GM18507 (cell line): ENCODE measurements around the gene AK9.
"Not testable (repeated sequence)": the region's sequence is repeated elsewhere in the genome, so short reads cannot be mapped to it uniquely, and the experiment has no call there.

ENCODE experiments used
- DNase-seq: peaks from one replicate; pipeline ENCODE4 v3.0.0; 2011; ENCODE audit warnings: low read depth; ENCODE audit not compliant: insufficient read length; ENCODE audit errors: extremely low spot score
- FAIRE-seq: peaks from 2 replicates; lab custom pipeline; 2011; peaks lifted over from hg19 to GRCh38; lab: Jason Lieb, UNC

AK9 gene

DNA sequence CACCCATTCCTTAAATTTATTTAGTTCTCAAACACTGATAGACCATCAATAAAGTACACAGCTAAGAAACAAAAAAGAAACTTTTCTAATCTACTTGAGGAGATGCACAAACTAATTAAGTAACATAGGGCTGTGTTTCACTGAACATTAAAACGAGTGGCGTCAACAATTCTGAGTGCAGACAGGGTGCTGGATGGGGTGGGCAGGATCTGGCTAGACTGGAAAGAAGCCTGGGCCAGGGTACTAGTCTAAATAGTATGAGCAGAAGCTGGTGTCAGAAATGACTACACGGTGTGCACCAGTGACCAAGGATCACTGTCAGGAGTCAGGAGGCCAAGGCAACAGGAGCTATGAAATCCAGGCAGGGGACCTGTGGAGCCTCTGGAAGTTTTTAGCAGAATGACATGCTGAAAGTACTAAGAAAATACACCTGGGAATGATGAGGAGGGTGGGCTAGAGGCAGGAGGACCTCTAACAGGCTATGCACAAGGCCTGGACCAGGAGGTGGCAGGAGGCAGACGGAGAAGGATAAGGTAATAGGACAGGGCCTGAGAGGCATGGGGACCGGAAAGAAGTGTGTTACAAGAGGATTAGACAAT lies 221.3 kb downstream of the AK9 start:
- DNase-seq (no peak), FAIRE-seq (no peak)

DNA sequence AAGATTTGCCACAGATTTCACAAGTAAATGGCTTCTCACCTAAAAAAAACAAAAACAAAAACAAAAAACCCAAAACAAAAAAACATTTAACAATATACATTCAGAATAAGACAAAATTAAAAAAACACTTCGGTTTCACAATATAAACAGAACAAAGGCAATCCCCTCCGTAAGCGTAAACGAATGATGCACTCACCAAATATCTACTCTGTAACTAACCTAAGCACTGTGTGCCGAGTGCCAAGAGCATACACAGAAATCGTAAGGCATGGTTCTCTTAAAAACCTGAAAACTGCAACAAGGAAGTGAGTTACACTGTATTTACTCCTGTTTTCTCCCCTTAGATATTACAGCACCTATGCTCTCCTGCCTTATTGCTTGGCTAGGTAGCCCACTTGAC lies 223.3 kb downstream of the AK9 start:
- FAIRE-seq (no peak), DNase-seq (no peak)

DNA sequence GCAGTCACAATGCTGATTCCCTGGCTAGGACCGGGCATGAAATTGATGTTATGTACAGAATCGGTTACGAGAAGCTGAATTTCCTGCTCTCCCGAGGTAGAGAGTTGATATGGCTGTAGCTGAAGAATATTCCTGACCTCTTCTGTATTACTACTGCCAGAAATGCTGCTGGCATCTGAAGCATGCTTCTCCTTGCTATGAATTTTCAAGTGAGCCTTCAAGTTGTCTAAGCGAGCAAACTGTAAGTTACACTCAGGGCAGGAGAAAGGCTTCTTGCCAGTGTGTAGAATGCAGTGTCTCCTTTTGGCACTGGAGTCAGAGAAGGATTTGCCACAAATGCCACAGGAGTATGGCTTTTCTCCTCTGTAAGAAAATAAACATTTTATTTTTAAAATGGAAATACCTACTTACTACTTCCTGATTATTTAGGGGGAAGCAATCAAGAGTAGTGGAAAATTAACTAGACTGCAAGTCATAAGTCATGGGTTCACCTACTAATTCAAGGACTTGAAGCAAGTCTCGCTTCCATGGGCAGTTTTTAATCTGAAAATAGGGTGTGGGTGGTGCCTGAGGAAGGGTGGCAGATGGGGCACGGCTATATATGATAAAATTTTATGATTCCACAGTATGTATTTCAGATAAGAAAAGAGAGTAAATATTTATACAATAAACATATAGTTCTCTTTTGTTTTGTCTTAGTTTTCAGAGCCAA lies 224.6 kb downstream of the AK9 start:
- DNase-seq (no peak), FAIRE-seq (no peak)

DNA sequence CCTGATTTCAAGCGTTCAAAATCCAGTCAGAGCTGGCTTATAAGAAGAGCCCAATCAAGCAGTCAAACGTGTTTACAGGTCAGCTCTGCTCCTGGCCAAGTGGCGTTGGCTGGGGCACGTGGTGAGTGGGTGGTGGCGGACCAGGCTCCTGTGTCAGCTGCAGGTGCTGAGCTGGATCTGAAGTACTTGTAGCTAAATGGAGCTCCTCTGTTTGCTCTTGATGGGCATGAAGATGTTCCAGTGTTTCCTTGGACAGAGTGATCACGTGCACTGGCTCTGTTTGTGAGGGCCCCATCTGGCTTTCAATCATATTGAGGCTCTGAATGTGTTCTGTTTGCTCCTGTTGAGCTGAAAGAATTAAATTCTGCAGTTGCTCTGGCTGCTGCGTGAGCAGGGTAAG lies 225.2 kb downstream of the AK9 start:
- DNase-seq (no peak), FAIRE-seq (no peak)

DNA sequence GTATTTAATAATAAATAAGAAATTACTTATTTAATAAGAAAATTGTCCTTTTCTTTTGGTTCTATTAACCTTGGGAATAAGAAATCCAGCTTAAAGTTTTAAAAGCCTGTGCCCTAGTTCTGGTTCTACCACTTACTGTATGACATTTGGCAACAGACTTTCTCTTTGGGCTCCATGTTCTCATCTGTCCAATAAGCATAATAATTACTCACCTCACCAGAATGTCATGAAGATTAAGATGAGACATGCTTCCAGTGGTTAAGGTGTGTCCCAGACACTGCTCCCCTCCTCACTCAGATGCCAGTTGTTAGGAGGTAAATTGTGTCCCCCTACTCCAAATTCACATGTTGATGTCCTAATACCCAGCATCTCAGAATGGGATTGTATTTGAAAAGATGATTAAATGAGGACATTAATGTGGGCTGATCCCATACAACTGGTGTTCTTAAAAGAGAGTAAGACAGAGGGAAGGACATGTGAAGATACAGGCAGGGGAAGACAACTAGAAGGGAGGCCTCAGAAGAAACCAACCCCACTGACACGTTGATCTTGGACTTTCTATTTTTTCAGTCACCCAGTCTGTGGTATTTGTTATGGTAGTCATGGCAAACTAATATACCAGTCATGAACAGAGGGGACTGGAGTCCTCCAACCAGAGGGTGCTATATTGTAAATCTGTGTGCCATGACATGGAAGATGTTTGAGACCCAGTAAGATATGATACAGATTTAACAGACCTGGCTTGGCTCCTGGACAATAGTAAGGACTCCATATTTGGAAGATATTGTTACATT lies 229.1 kb downstream of the AK9 start:
- no peak for DNase-seq
- FAIRE-seq, result no peak

DNA sequence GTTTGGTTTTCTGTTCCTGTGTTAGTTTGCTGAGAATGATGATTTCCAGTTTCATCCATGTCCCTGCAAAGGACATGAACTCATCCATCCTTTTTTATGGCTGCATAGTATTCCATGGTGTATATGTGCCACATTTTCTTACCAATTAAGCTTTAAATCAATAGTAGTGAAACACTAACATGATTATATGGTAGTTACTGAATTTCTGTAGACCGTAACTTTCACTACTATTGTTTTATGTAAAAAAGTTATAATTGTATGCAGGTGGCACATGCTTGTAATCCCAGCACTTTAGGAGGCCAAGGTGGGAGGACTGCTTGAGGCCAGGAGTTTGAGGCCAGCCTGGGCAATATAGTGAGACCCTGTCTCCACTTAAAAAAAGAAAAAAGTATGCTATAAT lies 229.8 kb downstream of the AK9 start:
- DNase-seq, FAIRE-seq: not testable (repeated sequence)

DNA sequence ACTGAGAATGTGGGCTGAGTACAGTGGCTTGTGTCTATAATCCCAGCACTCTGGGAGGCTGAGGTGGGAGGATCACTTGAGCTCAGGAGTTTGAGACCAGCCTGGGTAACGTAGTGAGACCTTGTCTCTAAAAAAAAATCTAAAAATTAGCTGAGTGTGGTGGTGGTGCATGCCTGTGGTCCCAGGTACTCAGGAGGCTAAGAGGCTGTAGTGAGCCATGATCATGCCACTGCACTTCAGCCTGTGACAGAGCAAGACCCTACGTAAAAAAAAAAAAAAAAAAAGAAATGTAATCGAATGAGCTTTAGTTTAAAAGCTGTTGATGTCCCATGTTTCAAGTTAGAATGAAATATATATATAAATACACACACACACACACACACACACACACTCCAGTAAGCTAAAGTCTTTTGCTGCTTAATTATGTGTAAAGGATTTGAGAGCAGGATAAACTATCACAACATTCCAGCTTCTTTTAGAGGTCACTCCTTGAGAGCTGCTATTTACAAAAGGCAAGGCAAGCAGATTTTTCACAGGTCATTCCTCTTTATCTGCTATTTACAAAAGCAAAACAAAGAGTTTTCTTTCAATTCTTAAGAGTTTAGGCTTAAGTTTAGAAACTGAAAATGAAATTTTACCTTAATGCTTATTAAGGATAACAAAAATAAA lies 230.7 kb downstream of the AK9 start:
- FAIRE-seq, result no peak
- DNase-seq, result no peak

DNA sequence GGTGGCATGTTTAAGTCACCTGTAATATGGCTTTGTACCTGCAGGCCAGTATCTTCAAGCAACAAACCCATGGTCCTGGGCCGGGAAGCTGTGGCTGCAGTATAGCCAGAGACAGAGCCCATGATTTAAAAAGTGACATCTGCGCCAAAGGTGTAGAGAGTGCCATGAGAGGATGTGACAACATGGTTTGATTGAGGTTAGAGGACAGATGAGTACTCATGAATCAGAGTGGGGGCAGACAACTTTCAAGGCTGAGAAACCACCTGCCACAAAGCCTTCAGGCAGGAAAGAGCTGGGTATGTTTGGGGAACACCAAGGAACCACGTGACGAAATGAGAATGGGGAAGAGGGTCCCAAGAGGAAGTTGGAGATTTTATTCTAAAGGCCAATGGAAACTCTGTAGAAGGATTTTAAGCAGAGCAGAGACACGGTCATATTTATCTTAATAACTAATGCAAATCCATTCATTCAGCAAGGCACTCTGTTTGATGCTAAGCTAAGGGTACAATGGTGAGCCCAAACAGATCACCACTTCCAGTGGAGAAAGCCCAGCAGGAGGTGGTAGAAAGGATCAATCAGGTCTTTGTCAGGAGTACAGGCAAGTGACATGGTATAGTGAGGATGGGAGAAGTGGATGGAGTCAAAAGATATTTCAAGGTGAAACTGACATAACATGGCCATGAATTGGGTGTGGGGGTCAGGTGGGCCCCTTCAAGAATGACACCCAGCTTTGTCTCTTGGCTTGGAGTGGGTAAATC lies 232.0 kb downstream of the AK9 start:
- DNase-seq (no peak), FAIRE-seq (peak; percentile 84)

DNA sequence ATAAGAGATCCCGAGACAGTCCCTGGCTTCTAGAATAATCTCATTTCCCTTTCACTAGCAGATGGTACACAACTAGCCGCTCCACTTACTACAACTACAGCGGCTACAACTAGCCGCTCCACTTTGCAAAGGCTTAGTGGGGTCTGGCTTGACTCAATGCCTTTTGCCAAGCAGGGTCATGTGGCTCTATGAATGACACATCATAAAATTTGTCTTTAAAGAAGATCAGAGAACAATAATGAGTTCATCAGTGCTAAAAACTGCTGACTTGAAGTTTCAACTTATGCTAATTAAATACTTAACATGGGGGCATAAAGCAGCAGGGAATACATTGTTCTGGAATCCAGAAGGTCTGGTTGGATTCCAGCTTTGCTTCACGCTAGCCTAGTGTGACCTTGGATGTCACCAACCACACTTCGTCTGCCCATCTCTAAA lies 233.4 kb downstream of the AK9 start:
- no peak for FAIRE-seq
- DNase-seq, result no peak

DNA sequence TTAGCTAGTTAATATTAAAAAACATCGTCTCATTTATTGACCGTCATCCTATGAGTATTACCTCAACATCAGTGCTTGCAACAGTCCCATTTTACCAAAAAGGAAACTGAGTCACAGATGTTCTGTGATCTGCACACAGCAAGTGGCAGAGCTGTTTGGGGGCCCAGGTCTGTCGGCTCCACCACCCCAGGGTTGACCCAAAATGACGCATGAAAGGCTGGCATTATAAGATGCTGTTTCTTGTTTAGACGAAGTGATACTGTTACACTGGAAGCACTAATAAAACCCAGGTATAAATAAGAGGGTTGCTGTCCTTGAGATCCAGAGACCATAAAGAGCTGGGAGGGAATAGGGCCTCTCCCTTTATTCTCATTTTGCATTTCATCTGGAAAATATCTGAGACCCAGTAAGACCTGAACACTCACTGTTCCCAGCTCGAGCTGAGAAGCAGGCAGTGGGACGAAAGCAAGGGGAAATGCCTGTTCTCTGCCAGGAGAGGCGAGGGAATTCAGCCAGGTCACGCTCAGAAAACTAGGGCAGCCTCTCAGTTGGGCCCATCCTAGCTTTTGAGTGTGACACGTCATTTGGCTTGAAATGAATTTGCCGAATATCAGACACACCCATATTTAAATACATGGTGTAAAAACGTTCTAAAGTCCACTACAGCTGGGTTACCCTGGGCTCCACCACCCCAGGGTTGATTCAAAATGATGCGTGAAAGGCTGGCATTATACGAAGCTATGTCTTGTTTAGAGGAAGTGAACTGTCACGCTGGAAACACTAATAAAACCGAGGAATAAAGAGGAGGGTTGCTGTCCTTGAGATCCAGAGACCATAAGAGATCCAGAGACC lies 234.1 kb downstream of the AK9 start:
- DNase-seq, result no peak
- FAIRE-seq, result peak; percentile 39

DNA sequence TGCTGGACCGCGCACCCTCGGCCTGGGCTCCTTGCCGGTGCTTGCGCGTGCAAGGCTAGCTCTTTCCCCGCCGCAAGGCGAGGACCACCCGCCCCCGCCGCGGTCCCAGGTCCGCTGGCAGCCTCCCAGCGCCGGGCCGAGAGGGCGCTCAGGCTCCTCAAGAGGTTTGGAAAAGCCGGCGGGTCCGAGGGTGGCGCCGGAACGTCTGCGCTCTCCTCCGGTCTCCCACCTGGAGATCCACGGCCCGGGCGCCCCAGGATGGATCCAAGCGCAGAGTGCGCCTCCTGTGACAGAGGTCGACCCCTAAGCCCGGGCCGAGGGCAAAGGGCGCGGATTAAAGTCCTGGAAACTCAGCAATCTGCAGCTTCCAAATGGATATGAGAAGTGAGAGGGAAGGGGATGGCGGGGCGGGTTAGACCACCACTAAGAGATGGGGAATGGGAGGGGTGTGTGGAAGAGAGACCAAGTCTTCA lies 234.9 kb downstream of the AK9 start:
- no peak for FAIRE-seq
- DNase-seq, result no peak

DNA sequence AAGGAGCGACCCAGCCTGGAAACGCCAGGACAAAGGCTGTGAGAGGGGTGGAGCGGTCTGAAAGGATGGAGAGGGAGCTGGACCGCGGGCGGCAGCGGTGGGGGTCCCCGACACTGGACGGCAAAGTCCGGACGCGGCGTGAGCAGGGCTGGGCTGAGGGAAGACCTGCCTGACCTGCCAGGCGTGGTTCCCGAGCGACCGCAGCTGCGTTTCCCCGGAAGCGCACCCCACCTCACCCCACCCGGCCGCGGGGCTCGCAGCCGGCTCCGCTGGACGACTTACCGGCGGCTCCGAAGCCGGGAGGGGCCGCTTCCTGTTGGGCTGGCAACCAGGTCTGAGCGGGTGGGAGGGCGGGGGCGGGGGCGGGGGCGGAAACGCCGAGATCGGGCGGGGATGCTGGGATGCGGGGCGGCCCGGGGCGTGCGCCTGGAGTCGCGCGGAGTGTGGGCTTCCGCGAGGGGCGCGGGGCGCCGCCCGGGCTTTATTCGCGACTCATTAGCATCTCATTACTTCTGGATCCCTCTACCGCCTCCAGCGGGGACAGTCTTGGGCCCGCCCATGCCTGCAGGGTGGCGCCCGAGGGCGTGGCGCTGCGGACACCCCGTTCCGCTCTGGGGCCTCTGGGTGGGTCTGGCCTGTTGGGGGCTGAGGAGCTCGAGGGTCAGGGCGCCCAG lies 235.4 kb downstream of the AK9 start, which contains the start of gene MICAL1:
Gene MICAL1, minus strand, starts transcription at position 336 of the 674 bp plus-strand sequence. CDS start 1,576 bp downstream, outside the sequence.
- DNase-seq (peak; percentile 57), FAIRE-seq (peak; percentile 64)

DNA sequence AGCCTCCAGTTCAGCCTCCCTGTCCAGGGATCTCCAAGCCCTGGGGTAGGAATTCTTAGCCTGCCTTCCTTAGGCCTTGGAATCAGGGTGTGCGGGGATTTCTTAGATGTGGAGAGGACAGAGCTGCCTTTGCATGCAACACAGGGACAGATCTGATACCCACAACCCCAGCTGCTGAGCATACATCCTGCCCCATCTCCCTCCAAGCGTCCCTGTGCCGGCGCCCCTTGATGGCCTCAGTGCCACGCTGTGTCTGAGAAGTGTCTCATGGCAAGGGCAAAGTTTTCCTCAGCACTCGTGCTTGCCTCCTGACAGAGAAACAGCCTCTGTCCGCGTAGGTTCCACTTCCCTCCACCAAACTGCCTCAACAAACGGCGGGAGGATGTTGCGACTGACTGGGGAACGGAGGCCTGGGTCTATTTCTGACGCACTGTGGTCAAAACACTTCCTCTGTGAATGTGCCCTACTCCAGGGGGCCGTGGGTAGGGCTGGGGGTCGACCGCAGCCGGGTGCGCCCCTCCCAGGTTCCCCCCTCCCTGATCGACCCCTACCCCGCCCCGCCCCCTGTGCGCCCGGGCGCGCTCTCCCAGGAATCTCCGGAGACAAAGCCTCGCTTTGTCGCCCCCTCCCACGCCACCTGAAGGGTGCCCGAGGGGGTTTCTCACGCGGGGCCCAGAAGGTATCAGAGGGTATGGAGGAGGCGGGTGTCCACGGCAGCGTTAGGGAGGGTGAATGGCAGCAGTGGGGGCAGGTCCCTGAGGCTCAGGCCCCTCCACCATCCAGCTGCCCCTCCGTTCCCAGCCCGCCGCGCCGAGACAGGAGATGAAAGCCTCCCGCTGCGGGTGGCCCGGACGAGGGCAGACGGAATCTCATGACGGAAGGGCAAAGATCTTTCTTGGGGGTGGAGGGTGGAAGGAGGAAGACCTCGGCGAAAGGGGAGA lies 236.2 kb downstream of the AK9 start:
- peak; percentile 90 for FAIRE-seq
- DNase-seq, result peak; percentile 37

DNA sequence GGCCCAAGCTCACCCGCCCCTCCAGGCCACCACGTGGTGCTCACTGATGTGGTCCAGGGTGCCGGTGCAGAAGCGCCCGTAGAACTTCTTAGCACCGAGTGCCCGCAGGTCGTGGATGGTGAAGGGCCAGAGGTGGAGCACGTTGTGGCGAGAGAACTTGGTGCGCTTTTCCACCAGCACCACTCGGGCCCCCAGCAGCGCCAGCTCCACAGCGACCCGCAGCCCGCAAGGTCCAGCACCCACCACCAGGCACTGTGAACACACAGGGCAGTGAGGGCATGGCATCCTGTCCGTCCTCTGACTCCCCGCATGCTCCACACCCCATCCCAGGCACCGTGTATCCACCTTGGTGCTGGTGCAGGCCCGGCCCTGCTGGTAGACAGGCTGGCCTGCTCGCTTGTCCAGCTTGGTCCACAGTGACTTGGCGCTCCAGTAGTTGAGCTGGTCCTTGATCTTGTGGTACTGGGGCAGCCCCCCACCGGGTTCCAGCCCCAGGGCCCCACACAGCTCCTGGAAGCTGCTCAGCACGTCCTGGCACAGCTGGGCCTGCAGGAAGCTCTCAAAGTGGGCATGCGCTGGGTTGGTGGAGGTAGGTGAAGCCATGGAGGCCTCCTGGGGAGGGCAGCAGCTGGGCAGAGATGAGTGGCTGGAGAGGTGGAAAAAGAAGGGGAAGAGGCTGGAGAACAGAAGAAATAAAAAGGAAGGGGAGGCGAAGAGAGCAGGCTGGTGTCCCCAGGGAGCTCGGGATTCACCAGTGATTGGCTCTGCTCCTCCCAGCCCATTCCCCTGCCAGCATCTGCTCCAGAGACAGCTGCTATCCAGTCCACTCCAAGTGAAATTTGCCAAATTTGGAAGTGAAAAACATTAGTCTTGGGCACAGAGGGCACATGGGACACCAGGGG lies 237.2 kb downstream of the AK9 start:
- DNase-seq, result no peak
- FAIRE-seq, result no peak

DNA sequence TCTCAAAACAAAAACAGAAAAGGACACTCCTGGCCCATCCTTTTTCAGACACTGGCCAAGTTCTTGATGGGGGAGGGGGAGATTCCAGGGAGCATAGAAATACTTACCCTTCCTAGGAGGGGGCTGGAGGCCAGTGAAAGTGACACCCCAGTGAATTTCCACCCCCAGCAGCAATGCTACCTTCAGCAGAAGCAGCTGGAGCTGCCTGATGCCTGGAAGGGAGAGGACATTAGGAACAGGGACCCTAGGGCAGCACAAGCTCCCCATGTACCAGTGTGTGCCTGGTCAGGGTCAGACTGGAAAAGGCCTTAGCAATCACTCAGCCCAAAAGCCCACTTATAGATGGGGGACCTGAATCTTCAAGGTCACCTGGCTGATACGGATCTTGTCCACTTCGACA lies 237.8 kb downstream of the AK9 start:
- FAIRE-seq (no peak), DNase-seq (no peak)

DNA sequence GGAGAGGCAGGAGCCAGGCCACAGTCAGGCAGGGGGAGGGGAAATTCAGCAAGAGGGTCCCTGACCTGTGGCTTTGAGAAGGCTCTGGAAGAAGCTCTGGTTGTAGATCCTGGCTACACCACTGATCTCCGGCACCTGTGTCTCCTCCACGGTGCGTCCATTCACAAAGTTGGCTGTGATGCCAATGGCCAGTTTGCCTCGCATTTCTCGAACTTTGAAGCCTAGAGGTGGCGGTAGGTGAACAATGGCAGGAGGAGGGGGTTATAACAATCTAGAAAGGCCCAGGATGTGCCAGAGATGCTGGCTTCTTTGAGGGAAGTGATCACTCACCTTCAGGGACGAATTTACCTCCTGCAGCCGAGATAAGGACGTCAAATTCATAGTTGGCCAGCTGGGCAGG lies 238.8 kb downstream of the AK9 start:
- FAIRE-seq (no peak), DNase-seq (no peak)
